Tibial artery (tissue), 4 donors: ENCODE measurements around the gene DLG2.

Experiments
- DNase-seq, 2 donors: peaks; one replicate each; pipeline ENCODE4 v3.0.0-alpha.2; 2019
- H3K27ac ChIP-seq, 2 donors: fragments of 200-600 bp; sonication (generic) in 1 of 2; 1 replicate in 1 of 2; 2 replicates in 1 of 2; pipeline ENCODE4 v1.5.1; 2018 to 2019; ENCODE audit warnings: mild to moderate bottlenecking in 1 of 2
- H3K27me3 ChIP-seq, 2 donors: fragments of 200-600 bp; sonication (generic) in 1 of 2; one replicate each; pipeline versions ENCODE4 v1.5.1 to v1.6.0; 2016 to 2019
- H3K36me3 ChIP-seq, 3 donors: fragments of 200-600 bp; sonication (generic) in 2 of 3; one replicate each; pipeline ENCODE4 v1.5.1; 2016 to 2019; ENCODE audit warnings: mild to moderate bottlenecking in 2 of 3
- H3K4me1 ChIP-seq, 4 donors: fragments of 200-600 bp; sonication (generic) in 2 of 4; 1 replicate in 3 of 4; 2 replicates in 1 of 4; pipeline ENCODE4 v1.5.1; 2016 to 2019
- H3K4me3 ChIP-seq, 2 donors: fragments of 200-600 bp; sonication (generic) in 1 of 2; 1 replicate in 1 of 2; 2 replicates in 1 of 2; pipeline ENCODE4 v1.5.1; 2018 to 2019; ENCODE audit warnings: mild to moderate bottlenecking in 2 of 2
- H3K9me3 ChIP-seq, 3 donors: fragments of 200-600 bp; sonication (generic) in 1 of 3; one replicate each; pipeline ENCODE4 v1.5.1; 2016 to 2019
- intact Hi-C: fragments of 100-400 bp; cut with DNase I; formaldehyde crosslinking; loops from one replicate; pipeline ENCODE4 v1.15.0; 2023; ENCODE audit warnings: low total_unique reads
- TF ChIP-seq, protein P1 (sequence below), 2 experiments: fragments of 200-600 bp in 1 of 2; fragments of 450-650 bp in 1 of 2; IDR thresholded peaks; one replicate each; pipeline ENCODE4 v1.5.1; 2017 to 2019; ENCODE audit warnings: antibody characterized with exemption in 2 of 2, mild to moderate bottlenecking in 1 of 2, moderate library complexity in 1 of 2

DLG2 gene

GRCh38 chr11:84339796-84340195 lies 1287.3 kb downstream of the DLG2 start:
- H3K4me3 ChIP-seq: no peak overlapping the region
- H3K27ac ChIP-seq: no peak overlapping the region
- no peaks in the 10 kb centered on the region for H3K36me3 ChIP-seq
- DNase-seq: no peak
- intact Hi-C loops: no loop called here
- H3K4me1 ChIP-seq: no peaks in the 10 kb centered on the region
- no peaks in the 10 kb centered on the region for H3K27me3 ChIP-seq
- TF ChIP-seq, protein P1, sequence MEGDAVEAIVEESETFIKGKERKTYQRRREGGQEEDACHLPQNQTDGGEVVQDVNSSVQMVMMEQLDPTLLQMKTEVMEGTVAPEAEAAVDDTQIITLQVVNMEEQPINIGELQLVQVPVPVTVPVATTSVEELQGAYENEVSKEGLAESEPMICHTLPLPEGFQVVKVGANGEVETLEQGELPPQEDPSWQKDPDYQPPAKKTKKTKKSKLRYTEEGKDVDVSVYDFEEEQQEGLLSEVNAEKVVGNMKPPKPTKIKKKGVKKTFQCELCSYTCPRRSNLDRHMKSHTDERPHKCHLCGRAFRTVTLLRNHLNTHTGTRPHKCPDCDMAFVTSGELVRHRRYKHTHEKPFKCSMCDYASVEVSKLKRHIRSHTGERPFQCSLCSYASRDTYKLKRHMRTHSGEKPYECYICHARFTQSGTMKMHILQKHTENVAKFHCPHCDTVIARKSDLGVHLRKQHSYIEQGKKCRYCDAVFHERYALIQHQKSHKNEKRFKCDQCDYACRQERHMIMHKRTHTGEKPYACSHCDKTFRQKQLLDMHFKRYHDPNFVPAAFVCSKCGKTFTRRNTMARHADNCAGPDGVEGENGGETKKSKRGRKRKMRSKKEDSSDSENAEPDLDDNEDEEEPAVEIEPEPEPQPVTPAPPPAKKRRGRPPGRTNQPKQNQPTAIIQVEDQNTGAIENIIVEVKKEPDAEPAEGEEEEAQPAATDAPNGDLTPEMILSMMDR (IDR thresholded peaks at IDR 0.05): no peak
- H3K9me3 ChIP-seq: no peaks in the 10 kb centered on the region

DNA sequence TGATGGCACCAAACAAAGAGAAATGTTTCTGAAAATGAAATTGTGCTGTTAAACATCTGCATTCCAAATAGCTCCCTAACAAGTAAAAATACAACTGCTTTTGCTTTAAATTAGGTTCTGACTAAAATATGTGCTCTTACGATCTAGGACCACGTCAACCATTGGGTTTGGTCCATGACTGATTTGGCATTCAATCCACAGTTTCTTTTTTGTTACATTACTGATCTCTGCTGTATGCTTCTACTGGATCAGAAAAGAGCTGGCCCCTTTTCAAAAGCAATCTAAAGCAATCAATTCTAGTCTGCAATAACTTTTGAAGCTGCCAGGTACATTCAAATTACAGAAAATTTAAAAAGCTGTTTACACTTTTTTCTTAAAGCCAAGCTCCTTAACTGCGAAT lies 1293.9 kb downstream of the DLG2 start:
- Histone ChIP-seq H3K36me3 (no peaks in the 10 kb centered on the region), H3K27me3 (no peaks in the 10 kb centered on the region), H3K27ac (no peak overlapping the region), H3K4me3 (no peak overlapping the region), H3K4me1 (peaks cover 0 to 4% (median 0%) of the 10 kb centered on the region in 4 donors), H3K9me3 (no peaks in the 10 kb centered on the region)
- TF ChIP-seq, protein P1 (IDR thresholded peaks at IDR 0.05): no peak
- intact Hi-C loops: no loop called here
- no peak for DNase-seq

GRCh38 chr11:84322211-84322610 lies 1304.9 kb downstream of the DLG2 start:
- DNase-seq: no peak
- Histone ChIP-seq H3K27ac (no peak overlapping the region), H3K4me3 (no peak overlapping the region), H3K9me3 (no peaks in the 10 kb centered on the region), H3K27me3 (no peaks in the 10 kb centered on the region), H3K36me3 (no peaks in the 10 kb centered on the region), H3K4me1 (peaks cover 0 to under 1% (median 0%) of the 10 kb centered on the region in 4 donors)
- intact Hi-C loops: no loop called here
- TF ChIP-seq, protein P1 (IDR thresholded peaks at IDR 0.05): no peak

- Histone ChIP-seq H3K27me3 (no peaks in the 10 kb centered on the region), H3K4me3 (no peak overlapping the region), H3K27ac (no peak overlapping the region), H3K36me3 (no peaks in the 10 kb centered on the region), H3K9me3 (no peaks in the 10 kb centered on the region), H3K4me1 (peaks cover 0 to 3% (median 0%) of the 10 kb centered on the region in 4 donors)
- TF ChIP-seq, protein P1 (IDR thresholded peaks at IDR 0.05): no peak
- intact Hi-C loops: no loop called here
- no peak for DNase-seq
Observed at GRCh38 chr11:84319863-84320262, 1307.3 kb downstream of the DLG2 start.

DNA sequence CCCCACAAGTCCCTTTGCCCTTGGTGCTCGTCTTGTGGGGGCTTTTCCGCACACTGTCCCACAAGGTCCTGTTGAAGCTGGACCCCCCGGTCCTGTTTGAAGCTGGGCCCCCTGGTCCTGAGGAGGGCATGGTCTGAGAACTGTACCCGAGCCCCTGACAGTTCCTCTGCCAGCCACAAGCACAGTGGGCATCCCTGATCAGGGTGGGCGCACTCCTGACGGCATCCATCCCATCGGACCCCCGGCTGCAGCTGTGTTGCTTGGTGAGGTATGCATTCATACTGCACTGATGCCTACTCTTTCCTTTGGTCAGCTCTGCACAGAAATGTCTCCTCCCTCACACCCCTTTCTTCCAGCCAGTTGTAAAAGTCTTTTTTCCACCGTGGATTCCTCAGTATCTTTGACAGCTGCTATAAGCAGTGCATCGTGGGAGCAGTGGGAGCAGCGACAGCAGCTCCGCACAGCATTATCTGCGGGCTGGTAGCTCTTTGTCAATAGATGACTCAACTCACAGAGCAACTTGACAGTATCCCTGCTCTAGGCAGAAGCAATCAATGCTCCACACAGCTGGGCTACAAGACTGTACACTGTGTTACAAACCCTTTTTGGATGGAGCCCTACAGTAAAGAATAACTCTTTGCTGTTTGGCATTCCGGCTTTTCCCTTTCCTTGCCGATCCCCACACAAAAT lies 1310.1 kb downstream of the DLG2 start:
- H3K4me1 ChIP-seq: peaks cover 0 to 3% (median 0%) of the 10 kb centered on the region in 4 donors
- DNase-seq: no peak
- no peaks in the 10 kb centered on the region for H3K27me3 ChIP-seq
- no peaks in the 10 kb centered on the region for H3K36me3 ChIP-seq
- TF ChIP-seq, protein P1 (IDR thresholded peaks at IDR 0.05): no peak
- H3K9me3 ChIP-seq: no peaks in the 10 kb centered on the region
- intact Hi-C loops: no loop called here
- H3K4me3 ChIP-seq: peak overlapping the region in 1 of 2 donors; percentile 20
- no peak overlapping the region for H3K27ac ChIP-seq
